Loucy (cell line): ENCODE measurements around the gene BCL11A.

Experiments
- EZH2phosphoT487 ChIP-seq: fragments of 200-600 bp; IDR thresholded peaks from 2 replicates; pipeline ENCODE4 v1.6.1; 2018; ENCODE audit warnings: antibody characterized with exemption, mild to moderate bottlenecking, moderate library complexity, borderline replicate concordance
- TF ChIP-seq, protein P1 (sequence below): fragments of 200-600 bp; sonication (generic); conservative IDR thresholded peaks from 2 replicates; pipeline ENCODE4 v1.5.1; 2014; ENCODE audit warnings: mild to moderate bottlenecking, antibody characterized with exemption, low read length

DNA sequence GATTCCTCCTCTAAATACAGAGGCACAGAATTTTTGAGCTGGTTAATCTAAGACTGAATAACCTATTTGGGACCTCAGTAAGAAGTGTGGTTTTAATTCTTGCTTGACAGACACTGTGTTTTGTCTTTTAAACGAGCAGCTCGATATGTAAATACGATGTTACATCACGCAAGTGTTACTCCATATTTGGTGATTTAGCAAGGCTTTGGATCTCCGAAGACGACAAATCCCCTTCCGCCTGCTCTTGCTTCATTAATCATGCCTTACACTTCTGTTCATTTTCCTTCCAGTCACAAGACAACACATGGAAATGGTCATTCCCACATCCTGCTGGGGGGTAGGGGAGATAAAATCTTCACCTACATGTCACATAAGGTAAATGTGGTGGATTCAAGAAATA lies 9.4 kb downstream of the BCL11A start:
- TF ChIP-seq, protein P1, sequence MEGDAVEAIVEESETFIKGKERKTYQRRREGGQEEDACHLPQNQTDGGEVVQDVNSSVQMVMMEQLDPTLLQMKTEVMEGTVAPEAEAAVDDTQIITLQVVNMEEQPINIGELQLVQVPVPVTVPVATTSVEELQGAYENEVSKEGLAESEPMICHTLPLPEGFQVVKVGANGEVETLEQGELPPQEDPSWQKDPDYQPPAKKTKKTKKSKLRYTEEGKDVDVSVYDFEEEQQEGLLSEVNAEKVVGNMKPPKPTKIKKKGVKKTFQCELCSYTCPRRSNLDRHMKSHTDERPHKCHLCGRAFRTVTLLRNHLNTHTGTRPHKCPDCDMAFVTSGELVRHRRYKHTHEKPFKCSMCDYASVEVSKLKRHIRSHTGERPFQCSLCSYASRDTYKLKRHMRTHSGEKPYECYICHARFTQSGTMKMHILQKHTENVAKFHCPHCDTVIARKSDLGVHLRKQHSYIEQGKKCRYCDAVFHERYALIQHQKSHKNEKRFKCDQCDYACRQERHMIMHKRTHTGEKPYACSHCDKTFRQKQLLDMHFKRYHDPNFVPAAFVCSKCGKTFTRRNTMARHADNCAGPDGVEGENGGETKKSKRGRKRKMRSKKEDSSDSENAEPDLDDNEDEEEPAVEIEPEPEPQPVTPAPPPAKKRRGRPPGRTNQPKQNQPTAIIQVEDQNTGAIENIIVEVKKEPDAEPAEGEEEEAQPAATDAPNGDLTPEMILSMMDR: no peak
- TF ChIP-seq EZH2phosphoT487: no peak
